WTC11 (cell line): ENCODE results near the gene IL18R1. TPM values are rescaled to one million over a fixed set of nuclear protein-coding genes. Genes with fewer than 3 reads are reported as not detected.

Experiments used
- FOXK1 ChIP-seq: sonication (generic); formaldehyde crosslinking; IDR thresholded peaks from 2 replicates; pipeline ENCODE4 v1.8.0; 2022; ENCODE audit warnings: mild to moderate bottlenecking, moderate library complexity, missing genetic modification reagents
- JUN ChIP-seq: sonication (generic); formaldehyde crosslinking; IDR thresholded peaks from 2 replicates; pipeline ENCODE4 v1.8.0; 2023; ENCODE audit warnings: mild to moderate bottlenecking, missing genetic modification reagents
- MXD4 ChIP-seq: fragments of 250-450 bp; sonication (Bioruptor Pico); IDR thresholded peaks from 2 replicates; pipeline ENCODE4 v1.8.0; 2021; ENCODE audit warnings: mild to moderate bottlenecking, moderate library complexity, borderline replicate concordance
- ZBTB21 ChIP-seq: sonication (generic); formaldehyde crosslinking; IDR thresholded peaks from 2 replicates; pipeline ENCODE4 v1.8.1; 2023; ENCODE audit warnings: mild to moderate bottlenecking, missing genetic modification reagents, borderline replicate concordance
- ZNF121 ChIP-seq: sonication (generic); formaldehyde crosslinking; IDR thresholded peaks from 2 replicates; pipeline ENCODE4 v1.8.0; 2023; ENCODE audit warnings: missing genetic modification reagents
- ZNF416 ChIP-seq: fragments of 250-450 bp; sonication (Bioruptor Pico); IDR thresholded peaks from 2 replicates; pipeline ENCODE4 v1.9.0; 2021; ENCODE audit warnings: mild to moderate bottlenecking, inconsistent platforms
- ZNF671 ChIP-seq: fragments of 250-450 bp; sonication (Bioruptor Pico); IDR thresholded peaks from 2 replicates; pipeline ENCODE4 v1.8.0; 2021; ENCODE audit warnings: mild to moderate bottlenecking
- microRNA-seq: library from miRNA; unstranded; fragments of <30 nt; microRNA quantifications from one replicate; pipeline ENCODE4 v1.2.0, GENCODE V29; 2022; ENCODE audit warnings: borderline number of aligned reads
- total RNA-seq: library from RNA; stranded (reverse); gene quantifications from 3 replicates; pipeline ENCODE4 v1.2.3, GENCODE V29; 2021
- TF ChIP-seq, protein P1 (sequence below): sonication (generic); formaldehyde crosslinking; IDR thresholded peaks from 2 replicates; pipeline ENCODE4 v1.8.0; 2023; ENCODE audit warnings: missing genetic modification reagents, mild to moderate bottlenecking, borderline replicate concordance
- TF ChIP-seq, protein P2 (sequence below): sonication (generic); formaldehyde crosslinking; IDR thresholded peaks from 2 replicates; pipeline ENCODE4 v1.8.0; 2022; ENCODE audit warnings: missing genetic modification reagents
- TF ChIP-seq, protein P3 (sequence below): sonication (generic); formaldehyde crosslinking; IDR thresholded peaks from 2 replicates; pipeline ENCODE4 v1.8.1; 2023; ENCODE audit warnings: mild to moderate bottlenecking, missing genetic modification reagents
- TF ChIP-seq, protein P4 (sequence below): fragments of 250-450 bp; sonication (Bioruptor Pico); IDR thresholded peaks from 2 replicates; pipeline ENCODE4 v2.1.2; 2022; ENCODE audit warnings: mild to moderate bottlenecking, moderate library complexity
- TF ChIP-seq, protein P5 (sequence below): fragments of 250-450 bp; sonication (Bioruptor Pico); IDR thresholded peaks from 2 replicates; pipeline ENCODE4 v1.8.0; 2021; ENCODE audit warnings: mild to moderate bottlenecking

IL18R1 gene
- total RNA-seq, 1 experiment from 2014 or later: not detected

DNA sequence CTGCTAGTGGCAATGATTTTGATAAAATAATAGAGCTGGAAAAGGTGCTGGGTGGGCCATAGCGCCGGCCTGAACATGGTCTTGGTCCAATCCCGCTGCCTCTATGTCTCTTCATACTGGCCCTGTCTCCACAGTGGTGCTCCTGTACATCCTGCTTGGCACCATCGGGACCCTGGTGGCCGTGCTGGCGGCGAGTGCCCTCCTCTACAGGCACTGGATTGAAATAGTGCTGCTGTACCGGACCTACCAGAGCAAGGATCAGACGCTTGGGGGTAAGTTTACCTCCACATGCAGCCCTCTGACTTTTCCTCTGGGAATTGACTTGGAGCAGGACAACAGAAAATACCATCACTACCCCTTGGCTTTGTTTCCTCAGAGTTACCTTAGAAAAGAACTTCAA is 91.3 kb downstream of the IL18R1 start (continued):
- TF ChIP-seq, protein P1, sequence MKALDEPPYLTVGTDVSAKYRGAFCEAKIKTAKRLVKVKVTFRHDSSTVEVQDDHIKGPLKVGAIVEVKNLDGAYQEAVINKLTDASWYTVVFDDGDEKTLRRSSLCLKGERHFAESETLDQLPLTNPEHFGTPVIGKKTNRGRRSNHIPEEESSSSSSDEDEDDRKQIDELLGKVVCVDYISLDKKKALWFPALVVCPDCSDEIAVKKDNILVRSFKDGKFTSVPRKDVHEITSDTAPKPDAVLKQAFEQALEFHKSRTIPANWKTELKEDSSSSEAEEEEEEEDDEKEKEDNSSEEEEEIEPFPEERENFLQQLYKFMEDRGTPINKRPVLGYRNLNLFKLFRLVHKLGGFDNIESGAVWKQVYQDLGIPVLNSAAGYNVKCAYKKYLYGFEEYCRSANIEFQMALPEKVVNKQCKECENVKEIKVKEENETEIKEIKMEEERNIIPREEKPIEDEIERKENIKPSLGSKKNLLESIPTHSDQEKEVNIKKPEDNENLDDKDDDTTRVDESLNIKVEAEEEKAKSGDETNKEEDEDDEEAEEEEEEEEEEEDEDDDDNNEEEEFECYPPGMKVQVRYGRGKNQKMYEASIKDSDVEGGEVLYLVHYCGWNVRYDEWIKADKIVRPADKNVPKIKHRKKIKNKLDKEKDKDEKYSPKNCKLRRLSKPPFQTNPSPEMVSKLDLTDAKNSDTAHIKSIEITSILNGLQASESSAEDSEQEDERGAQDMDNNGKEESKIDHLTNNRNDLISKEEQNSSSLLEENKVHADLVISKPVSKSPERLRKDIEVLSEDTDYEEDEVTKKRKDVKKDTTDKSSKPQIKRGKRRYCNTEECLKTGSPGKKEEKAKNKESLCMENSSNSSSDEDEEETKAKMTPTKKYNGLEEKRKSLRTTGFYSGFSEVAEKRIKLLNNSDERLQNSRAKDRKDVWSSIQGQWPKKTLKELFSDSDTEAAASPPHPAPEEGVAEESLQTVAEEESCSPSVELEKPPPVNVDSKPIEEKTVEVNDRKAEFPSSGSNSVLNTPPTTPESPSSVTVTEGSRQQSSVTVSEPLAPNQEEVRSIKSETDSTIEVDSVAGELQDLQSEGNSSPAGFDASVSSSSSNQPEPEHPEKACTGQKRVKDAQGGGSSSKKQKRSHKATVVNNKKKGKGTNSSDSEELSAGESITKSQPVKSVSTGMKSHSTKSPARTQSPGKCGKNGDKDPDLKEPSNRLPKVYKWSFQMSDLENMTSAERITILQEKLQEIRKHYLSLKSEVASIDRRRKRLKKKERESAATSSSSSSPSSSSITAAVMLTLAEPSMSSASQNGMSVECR (CRISPR knock-in tag): no peak
- no peak for TF ChIP-seq ZNF121 (CRISPR knock-in tag)
- no peak for TF ChIP-seq MXD4
- TF ChIP-seq JUN (CRISPR knock-in tag): no peak
- TF ChIP-seq, protein P2, sequence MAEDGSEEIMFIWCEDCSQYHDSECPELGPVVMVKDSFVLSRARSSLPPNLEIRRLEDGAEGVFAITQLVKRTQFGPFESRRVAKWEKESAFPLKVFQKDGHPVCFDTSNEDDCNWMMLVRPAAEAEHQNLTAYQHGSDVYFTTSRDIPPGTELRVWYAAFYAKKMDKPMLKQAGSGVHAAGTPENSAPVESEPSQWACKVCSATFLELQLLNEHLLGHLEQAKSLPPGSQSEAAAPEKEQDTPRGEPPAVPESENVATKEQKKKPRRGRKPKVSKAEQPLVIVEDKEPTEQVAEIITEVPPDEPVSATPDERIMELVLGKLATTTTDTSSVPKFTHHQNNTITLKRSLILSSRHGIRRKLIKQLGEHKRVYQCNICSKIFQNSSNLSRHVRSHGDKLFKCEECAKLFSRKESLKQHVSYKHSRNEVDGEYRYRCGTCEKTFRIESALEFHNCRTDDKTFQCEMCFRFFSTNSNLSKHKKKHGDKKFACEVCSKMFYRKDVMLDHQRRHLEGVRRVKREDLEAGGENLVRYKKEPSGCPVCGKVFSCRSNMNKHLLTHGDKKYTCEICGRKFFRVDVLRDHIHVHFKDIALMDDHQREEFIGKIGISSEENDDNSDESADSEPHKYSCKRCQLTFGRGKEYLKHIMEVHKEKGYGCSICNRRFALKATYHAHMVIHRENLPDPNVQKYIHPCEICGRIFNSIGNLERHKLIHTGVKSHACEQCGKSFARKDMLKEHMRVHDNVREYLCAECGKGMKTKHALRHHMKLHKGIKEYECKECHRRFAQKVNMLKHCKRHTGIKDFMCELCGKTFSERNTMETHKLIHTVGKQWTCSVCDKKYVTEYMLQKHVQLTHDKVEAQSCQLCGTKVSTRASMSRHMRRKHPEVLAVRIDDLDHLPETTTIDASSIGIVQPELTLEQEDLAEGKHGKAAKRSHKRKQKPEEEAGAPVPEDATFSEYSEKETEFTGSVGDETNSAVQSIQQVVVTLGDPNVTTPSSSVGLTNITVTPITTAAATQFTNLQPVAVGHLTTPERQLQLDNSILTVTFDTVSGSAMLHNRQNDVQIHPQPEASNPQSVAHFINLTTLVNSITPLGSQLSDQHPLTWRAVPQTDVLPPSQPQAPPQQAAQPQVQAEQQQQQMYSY: no peak
- TF ChIP-seq FOXK1 (CRISPR knock-in tag): no peak
- TF ChIP-seq, protein P3, sequence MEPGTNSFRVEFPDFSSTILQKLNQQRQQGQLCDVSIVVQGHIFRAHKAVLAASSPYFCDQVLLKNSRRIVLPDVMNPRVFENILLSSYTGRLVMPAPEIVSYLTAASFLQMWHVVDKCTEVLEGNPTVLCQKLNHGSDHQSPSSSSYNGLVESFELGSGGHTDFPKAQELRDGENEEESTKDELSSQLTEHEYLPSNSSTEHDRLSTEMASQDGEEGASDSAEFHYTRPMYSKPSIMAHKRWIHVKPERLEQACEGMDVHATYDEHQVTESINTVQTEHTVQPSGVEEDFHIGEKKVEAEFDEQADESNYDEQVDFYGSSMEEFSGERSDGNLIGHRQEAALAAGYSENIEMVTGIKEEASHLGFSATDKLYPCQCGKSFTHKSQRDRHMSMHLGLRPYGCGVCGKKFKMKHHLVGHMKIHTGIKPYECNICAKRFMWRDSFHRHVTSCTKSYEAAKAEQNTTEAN (CRISPR knock-in tag): no peak
- no peak for TF ChIP-seq ZNF671
- no peak for TF ChIP-seq ZBTB21 (CRISPR knock-in tag)
- TF ChIP-seq, protein P4, sequence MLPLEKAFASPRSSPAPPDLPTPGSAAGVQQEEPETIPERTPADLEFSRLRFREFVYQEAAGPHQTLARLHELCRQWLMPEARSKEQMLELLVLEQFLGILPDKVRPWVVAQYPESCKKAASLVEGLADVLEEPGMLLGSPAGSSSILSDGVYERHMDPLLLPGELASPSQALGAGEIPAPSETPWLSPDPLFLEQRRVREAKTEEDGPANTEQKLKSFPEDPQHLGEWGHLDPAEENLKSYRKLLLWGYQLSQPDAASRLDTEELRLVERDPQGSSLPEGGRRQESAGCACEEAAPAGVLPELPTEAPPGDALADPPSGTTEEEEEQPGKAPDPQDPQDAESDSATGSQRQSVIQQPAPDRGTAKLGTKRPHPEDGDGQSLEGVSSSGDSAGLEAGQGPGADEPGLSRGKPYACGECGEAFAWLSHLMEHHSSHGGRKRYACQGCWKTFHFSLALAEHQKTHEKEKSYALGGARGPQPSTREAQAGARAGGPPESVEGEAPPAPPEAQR (CRISPR knock-in tag): no peak
- TF ChIP-seq, protein P5, sequence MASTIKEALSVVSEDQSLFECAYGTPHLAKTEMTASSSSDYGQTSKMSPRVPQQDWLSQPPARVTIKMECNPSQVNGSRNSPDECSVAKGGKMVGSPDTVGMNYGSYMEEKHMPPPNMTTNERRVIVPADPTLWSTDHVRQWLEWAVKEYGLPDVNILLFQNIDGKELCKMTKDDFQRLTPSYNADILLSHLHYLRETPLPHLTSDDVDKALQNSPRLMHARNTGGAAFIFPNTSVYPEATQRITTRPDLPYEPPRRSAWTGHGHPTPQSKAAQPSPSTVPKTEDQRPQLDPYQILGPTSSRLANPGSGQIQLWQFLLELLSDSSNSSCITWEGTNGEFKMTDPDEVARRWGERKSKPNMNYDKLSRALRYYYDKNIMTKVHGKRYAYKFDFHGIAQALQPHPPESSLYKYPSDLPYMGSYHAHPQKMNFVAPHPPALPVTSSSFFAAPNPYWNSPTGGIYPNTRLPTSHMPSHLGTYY (CRISPR knock-in tag): no peak
- TF ChIP-seq ZNF416: no peak

Small RNA genes within 50 kb of the gene (microRNA-seq; reads per million reads assigned to microRNA genes)
- gene MIR4772: not detected

Other genes with a start within 250 kb of the IL18R1 start
- gene IL1R1, start 213.1 kb upstream of the IL18R1 start, total RNA-seq: 0.37 to 0.78 TPM (median 0.55 TPM) in 3 replicates
- 0.11 TPM in 1 of 3 replicates, not detected in the others for gene IL1RL2, start 168.8 kb upstream of the IL18R1 start, total RNA-seq
- 0.05 TPM in 1 of 3 replicates, not detected in the others for gene IL1RL1, start 44.2 kb upstream of the IL18R1 start, total RNA-seq
- not detected in 3 replicates for gene IL18RAP, start 67.4 kb downstream of the IL18R1 start, total RNA-seq
- gene SLC9A4, start 117.4 kb downstream of the IL18R1 start, total RNA-seq: 0.09 to 0.11 TPM in 2 of 3 replicates, not detected in the other